Esophagus squamous epithelium (tissue), 5 donors: ENCODE measurements around the gene XYLT2. TPM values are rescaled to one million over a fixed set of nuclear protein-coding genes. Genes with fewer than 3 reads are reported as not detected.

Experiments used
- DNase-seq: peaks from one replicate; lab custom pipeline; 2025; lab: John Stamatoyannopoulos, UW
- H3K27ac ChIP-seq, 4 donors: fragments of 200-600 bp; sonication (generic); one replicate each; pipeline ENCODE4 v1.5.1; 2016 to 2019; ENCODE audit warnings: mild to moderate bottlenecking in 1 of 4
- H3K27me3 ChIP-seq, 4 donors: fragments of 200-600 bp; sonication (generic); 1 replicate in 3 of 4; 2 replicates in 1 of 4; pipeline versions ENCODE4 v1.5.1 to v1.6.0; 2017 to 2021; ENCODE audit warnings: antibody characterized with exemption in 1 of 4
- H3K36me3 ChIP-seq, 3 donors: fragments of 200-600 bp; sonication (generic); one replicate each; pipeline ENCODE4 v1.5.1; 2016 to 2019
- H3K4me1 ChIP-seq, 3 donors: fragments of 200-600 bp; sonication (generic); one replicate each; pipeline ENCODE4 v1.5.1; 2017 to 2019
- H3K4me3 ChIP-seq, 4 donors: fragments of 200-600 bp; sonication (generic); 1 replicate in 3 of 4; 2 replicates in 1 of 4; pipeline ENCODE4 v1.5.1; 2016 to 2019; ENCODE audit warnings: mild to moderate bottlenecking in 2 of 4, moderate library complexity in 1 of 4
- H3K9me3 ChIP-seq, 3 donors: fragments of 200-600 bp; sonication (generic); one replicate each; pipeline ENCODE4 v1.5.1; 2016 to 2019
- POLR2A ChIP-seq, 4 donors: fragments of 450-650 bp; IDR thresholded peaks; one replicate each; pipeline ENCODE4 v1.6.1; 2017; ENCODE audit warnings: antibody characterized with exemption in 4 of 4, mild to moderate bottlenecking in 4 of 4, moderate library complexity in 3 of 4
- WGBS, 2 donors: methylation state at CpG; one replicate each; pipeline ENCODE4 v1.1.5; 2018; 5-methylcytosine and 5-hydroxymethylcytosine counted together
- intact Hi-C: fragments of 100-400 bp; cut with DNase I; formaldehyde crosslinking; loops from one replicate; pipeline ENCODE4 v1.15.0; 2022
- total RNA-seq, 4 donors: library from RNA; depleted of rRNA; stranded (reverse); fragments of >200 nt; gene quantifications; one replicate each; pipeline ENCODE4 v1.1.0, GENCODE V29; 2016
- TF ChIP-seq, protein P1 (sequence below), 6 experiments: fragments of 450-650 bp in 4 of 6; fragments of 200-600 bp in 2 of 6; sonication (generic) in 2 of 6; IDR thresholded peaks; one replicate each; pipeline ENCODE4 v1.5.1; 2016 to 2019; ENCODE audit warnings: antibody characterized with exemption in 6 of 6, mild to moderate bottlenecking in 4 of 6, moderate library complexity in 4 of 6
- donor health status: DM: yes; HTN: yes; CAD: no.

XYLT2 gene
- total RNA-seq, 4 donors from 2014 or later: 10.0 to 17.5 (median 13.5) TPM

DNA sequence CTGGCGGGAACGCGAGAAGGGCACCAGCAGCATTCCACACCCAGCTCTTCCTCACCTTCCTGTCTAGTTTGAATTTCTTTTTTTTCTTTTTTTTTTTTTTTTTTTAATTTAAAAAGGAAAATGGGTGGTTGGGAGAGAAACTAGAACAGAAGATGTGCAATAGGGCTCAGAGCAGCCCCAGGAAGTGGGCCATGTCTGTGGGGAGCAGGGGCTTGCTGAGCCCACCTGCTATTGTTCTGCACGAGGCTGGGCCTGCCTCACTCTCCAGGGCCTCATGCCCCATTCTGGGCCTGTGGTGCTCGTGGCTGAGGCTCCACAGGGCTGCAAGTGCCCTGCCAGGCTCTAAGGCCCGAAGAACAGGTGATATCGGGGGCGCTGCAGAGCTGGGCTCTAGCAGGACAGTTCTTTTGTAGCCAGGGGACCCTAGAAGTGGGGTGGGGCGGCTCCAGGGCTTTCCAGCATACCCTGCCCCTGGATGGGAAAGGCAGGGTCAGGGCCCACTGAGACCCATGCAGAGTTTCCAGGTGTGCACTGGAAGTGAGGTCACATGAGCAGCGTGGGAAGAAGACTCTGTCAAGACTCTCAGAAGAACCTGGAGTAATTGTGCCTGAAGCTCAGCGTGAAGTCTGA is 14.7 kb downstream of the XYLT2 start:
- H3K4me1 ChIP-seq: peaks cover 0 to 27% (median 5%) of the 10 kb centered on the region in 3 donors
- DNase-seq: no peak
- peaks cover 9 to 73% (median 30%) of the 10 kb centered on the region in 3 donors for H3K36me3 ChIP-seq
- intact Hi-C loops: no loop called here
- H3K27me3 ChIP-seq: no peaks in the 10 kb centered on the region
- TF ChIP-seq POLR2A (IDR thresholded peaks at IDR 0.05): no peak
- TF ChIP-seq, protein P1, sequence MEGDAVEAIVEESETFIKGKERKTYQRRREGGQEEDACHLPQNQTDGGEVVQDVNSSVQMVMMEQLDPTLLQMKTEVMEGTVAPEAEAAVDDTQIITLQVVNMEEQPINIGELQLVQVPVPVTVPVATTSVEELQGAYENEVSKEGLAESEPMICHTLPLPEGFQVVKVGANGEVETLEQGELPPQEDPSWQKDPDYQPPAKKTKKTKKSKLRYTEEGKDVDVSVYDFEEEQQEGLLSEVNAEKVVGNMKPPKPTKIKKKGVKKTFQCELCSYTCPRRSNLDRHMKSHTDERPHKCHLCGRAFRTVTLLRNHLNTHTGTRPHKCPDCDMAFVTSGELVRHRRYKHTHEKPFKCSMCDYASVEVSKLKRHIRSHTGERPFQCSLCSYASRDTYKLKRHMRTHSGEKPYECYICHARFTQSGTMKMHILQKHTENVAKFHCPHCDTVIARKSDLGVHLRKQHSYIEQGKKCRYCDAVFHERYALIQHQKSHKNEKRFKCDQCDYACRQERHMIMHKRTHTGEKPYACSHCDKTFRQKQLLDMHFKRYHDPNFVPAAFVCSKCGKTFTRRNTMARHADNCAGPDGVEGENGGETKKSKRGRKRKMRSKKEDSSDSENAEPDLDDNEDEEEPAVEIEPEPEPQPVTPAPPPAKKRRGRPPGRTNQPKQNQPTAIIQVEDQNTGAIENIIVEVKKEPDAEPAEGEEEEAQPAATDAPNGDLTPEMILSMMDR (IDR thresholded peaks at IDR 0.05): no peak
- no peaks in the 10 kb centered on the region for H3K9me3 ChIP-seq
- WGBS, 2 donors: 78 to 84% methylated on average over 5 to 10 of the region's 11 CpGs
- no peak overlapping the region for H3K4me3 ChIP-seq
- H3K27ac ChIP-seq: no peak overlapping the region

DNA sequence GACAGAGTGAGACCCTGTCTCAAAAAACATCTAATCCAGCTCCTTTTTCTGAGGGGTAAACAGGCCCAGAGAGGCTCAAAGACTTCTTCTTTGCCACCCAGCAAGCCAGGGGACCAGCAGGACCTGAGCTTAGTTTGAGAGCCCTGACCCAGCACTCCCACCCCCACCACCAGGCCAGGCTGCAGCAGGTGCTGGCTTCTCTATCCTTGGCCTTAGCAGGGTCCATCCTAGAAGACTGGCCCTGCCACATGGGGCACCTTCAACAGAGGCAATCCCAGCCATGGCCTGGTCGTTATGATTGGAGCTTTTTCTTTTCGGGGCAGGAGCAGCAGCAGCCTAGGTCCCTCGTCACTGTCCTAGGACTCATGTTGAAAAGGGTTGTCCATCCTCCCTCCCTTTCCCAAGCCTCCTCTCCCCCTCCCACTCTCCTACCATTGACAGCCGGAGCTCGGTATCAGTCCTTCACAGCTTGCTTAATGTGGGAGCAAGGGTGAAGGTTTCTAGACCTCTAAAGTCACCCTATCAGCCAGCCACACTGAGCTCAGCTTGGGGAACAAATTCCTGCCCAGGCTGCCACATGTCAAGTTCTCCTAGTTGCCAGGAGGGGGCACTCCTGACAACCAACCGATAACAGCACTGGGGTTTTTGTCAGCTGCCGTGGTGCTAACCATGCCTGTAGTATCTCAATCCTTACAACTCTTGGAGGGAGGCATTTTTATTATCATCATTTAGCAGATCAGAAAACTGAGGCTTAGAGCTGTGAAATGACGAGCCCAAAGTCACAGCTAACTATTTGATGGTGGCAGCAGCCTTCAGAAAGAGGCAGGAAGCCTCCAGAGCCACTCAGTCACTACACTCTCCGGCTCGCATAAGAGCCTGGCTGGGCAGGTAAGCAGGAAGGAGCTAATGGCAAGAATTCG is 15.9 kb downstream of the XYLT2 start:
- peaks cover 8 to 73% (median 23%) of the 10 kb centered on the region in 3 donors for H3K36me3 ChIP-seq

DNA sequence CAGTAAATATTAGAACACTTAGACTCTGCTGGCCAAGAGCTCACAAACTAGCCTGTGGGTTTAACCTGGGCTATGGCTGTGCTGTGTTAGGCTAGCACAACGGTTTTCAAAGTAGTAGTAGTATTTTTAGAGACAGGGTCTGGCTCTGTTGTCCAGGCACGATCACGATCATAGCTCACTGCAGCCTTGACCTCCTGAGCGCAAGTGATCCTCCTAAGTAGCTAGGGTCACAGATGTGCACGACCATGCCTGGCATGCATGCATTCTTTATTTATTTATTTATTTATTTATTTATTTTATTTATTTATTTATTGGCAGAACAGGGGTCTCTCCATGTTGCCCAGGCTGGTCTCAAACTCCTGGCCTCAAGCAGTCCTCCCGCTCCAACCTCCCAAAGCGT is 16.7 kb downstream of the XYLT2 start:
- Histone ChIP-seq H3K36me3 (peaks cover 15 to 73% (median 25%) of the 10 kb centered on the region in 3 donors), H3K27me3 (no peaks in the 10 kb centered on the region), H3K4me3 (no peak overlapping the region), H3K9me3 (no peaks in the 10 kb centered on the region), H3K27ac (no peak overlapping the region), H3K4me1 (peaks cover 0 to 27% (median 5%) of the 10 kb centered on the region in 3 donors)
- intact Hi-C loops: no loop called here
- DNase-seq: no peak
- TF ChIP-seq, protein P1 (IDR thresholded peaks at IDR 0.05): no peak
- no peak for TF ChIP-seq POLR2A (IDR thresholded peaks at IDR 0.05)
- 75 to 76% methylated on average over 7 of the region's 7 CpGs for WGBS, 2 donors

More for the DNA sequence above, 15.9 kb downstream of the XYLT2 start:
- DNase-seq: no peak
- intact Hi-C loops: no loop called here
- Histone ChIP-seq H3K4me3 (no peak overlapping the region), H3K27ac (no peak overlapping the region), H3K27me3 (no peaks in the 10 kb centered on the region), H3K9me3 (no peaks in the 10 kb centered on the region), H3K4me1 (peaks cover 0 to 27% (median 5%) of the 10 kb centered on the region in 3 donors)
- TF ChIP-seq, protein P1 (IDR thresholded peaks at IDR 0.05): peak; percentile 45 to 81 (median 66)
- no peak for TF ChIP-seq POLR2A (IDR thresholded peaks at IDR 0.05)
- WGBS, 2 donors: 19 to 30% methylated on average over 9 to 11 of the region's 11 CpGs

DNA sequence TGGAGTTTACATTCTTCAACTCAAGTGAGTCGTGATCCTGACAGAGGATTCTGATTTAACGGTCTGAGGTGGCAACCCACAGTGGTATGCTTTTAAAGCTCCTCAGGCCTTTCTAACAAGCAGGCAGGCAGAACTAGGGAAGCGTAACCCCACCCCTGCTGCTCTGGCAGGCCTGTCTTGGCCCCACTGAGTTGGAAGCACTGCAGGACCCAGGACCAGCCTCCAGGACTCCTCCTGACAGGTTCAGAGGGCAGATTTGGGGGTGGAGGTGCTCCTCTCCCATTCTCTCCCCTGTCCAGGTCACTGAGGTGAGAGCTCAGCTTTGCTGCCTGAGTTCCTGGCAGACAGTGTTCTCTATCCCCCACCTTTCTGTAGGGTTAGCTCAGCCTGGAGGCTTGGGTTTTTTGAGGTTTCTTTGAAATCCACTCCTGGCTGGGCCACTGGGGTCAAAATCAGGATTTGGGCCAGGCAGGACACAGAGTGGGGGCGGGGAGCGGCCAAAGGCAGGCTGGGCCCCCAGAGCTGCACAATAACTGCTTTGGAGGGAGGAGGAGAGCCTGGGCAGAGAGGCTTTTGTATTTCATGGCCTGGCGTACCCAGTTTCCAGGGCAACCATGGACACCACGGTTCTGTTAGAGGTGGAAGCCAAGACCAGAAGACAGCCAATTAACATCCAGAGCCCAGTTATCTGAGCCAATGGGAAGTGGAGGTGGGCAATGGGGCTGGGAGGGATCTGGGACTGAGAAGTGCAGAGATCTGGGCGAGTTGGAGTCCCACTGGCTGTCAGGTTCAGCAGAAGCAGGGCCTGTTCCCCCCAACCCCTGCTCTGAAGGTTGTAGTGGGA is 17.5 kb downstream of the XYLT2 start:
- Histone ChIP-seq H3K9me3 (no peaks in the 10 kb centered on the region), H3K27ac (no peak overlapping the region), H3K4me1 (peaks cover 0 to 27% (median 5%) of the 10 kb centered on the region in 3 donors), H3K4me3 (no peak overlapping the region), H3K36me3 (peaks cover 21 to 73% (median 22%) of the 10 kb centered on the region in 3 donors), H3K27me3 (no peaks in the 10 kb centered on the region)
- 54 to 63% methylated on average over 6 of the region's 8 CpGs for WGBS, 2 donors
- DNase-seq: no peak
- TF ChIP-seq POLR2A (IDR thresholded peaks at IDR 0.05): no peak
- intact Hi-C loops: no loop called here

DNA sequence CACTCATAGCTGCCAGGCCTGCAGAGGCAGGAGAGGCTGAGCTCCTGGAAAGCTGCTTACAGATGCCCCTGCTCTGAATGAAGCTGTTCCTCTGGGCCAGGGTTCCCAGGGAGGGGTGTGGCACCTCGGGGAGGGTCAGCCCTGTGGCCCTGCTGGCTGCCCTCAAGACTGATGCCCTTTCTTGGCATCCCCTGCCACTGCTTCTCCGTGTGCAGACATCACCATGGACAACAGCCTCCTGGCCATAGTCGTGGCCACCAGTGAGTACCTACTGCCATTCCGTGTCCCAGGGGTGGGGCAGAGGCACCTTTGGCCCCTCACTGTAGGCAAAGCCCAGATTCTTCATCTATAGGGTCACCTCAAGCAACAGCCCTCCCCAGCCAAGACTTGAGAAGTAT is 18.1 kb downstream of the XYLT2 start:
- H3K27me3 ChIP-seq: no peaks in the 10 kb centered on the region
- H3K4me1 ChIP-seq: peaks cover 0 to 27% (median 5%) of the 10 kb centered on the region in 3 donors
- WGBS, 2 donors: 63 to 72% methylated on average over 2 of the region's 4 CpGs
- H3K27ac ChIP-seq: no peak overlapping the region
- no peak overlapping the region for H3K4me3 ChIP-seq
- H3K9me3 ChIP-seq: no peaks in the 10 kb centered on the region
- intact Hi-C loops: no loop called here
- H3K36me3 ChIP-seq: peaks cover 20 to 73% (median 23%) of the 10 kb centered on the region in 3 donors
- TF ChIP-seq, protein P1 (IDR thresholded peaks at IDR 0.05): no peak
- no peak for TF ChIP-seq POLR2A (IDR thresholded peaks at IDR 0.05)
- DNase-seq: no peak
